Stimulated activated CD4-positive, alpha-beta T cell treated with anti-CD3 and anti-CD28 coated beads, TNF-alpha, amount 100 ng/mL, for 1 hour (primary cell): ENCODE measurements around the gene RTEL1.
"Not testable (repeated sequence)": the region's sequence is repeated elsewhere in the genome, so short reads cannot be mapped to it uniquely, and the experiment has no call there.

Source experiments
- DNase-seq, 3 donors: peaks; one replicate each; pipeline ENCODE4 v3.0.0-alpha.2; 2020; ENCODE audit warnings: low read depth in 3 of 3, low spot score in 1 of 3

The RTEL1 gene

GRCh38 chr20:63652192-63652980 is 5.7 kb upstream of the RTEL1 start:
- DNase-seq: no peak

- peak in 2 of 3 donors; percentile 21 to 43 for DNase-seq
Observed at GRCh38 chr20:63653041-63653973, 4.8 kb upstream of the RTEL1 start, which contains the start of gene STMN3. STMN3 (minus strand) TSS chr20:63653424; CDS start chr20:63653345, 79 bp downstream.

- no peak for DNase-seq
Observed at GRCh38 chr20:63653974-63654668, 4.0 kb upstream of the RTEL1 start.

- no peak for DNase-seq
Observed at GRCh38 chr20:63655249-63655648, 2.9 kb upstream of the RTEL1 start.

GRCh38 chr20:63656451-63656850 is 1.7 kb upstream of the RTEL1 start:
- no peak for DNase-seq

GRCh38 chr20:63657260-63657936 is 714 bp upstream of the RTEL1 start:
- DNase-seq: no peak

- no peak for DNase-seq
Observed at GRCh38 chr20:63658749-63659187, 656 bp downstream of the RTEL1 start.

GRCh38 chr20:63659370-63659769 is 1.3 kb downstream of the RTEL1 start:
- no peak for DNase-seq

GRCh38 chr20:63660174-63660573 is 2.1 kb downstream of the RTEL1 start:
- not testable (repeated sequence) for DNase-seq

GRCh38 chr20:63660622-63661021 is 2.5 kb downstream of the RTEL1 start:
- DNase-seq: no peak

GRCh38 chr20:63661108-63661507 is 3.0 kb downstream of the RTEL1 start:
- no peak for DNase-seq

- no peak for DNase-seq
Observed at GRCh38 chr20:63661959-63662812, 4.1 kb downstream of the RTEL1 start.

- DNase-seq: no peak
Observed at GRCh38 chr20:63662813-63663189, 4.7 kb downstream of the RTEL1 start.

- DNase-seq: no peak
Observed at GRCh38 chr20:63663332-63664066, 5.4 kb downstream of the RTEL1 start.

- no peak for DNase-seq
Observed at GRCh38 chr20:63664143-63664851, 6.2 kb downstream of the RTEL1 start.

GRCh38 chr20:63664861-63665594 is 6.9 kb downstream of the RTEL1 start:
- DNase-seq: no peak

- DNase-seq: no peak
Observed at GRCh38 chr20:63665708-63666107, 7.6 kb downstream of the RTEL1 start.

GRCh38 chr20:63667858-63668257 is 9.7 kb downstream of the RTEL1 start:
- DNase-seq: no peak
